Ishikawa (cell line): ENCODE data around the gene EREG.

Source experiments
- CEBPB ChIP-seq: IDR thresholded peaks from 2 replicates; pipeline ENCODE4 v1.6.1; 2012
- EP300 ChIP-seq: IDR thresholded peaks from 2 replicates; pipeline ENCODE4 v1.6.1; 2012; ENCODE audit warnings: borderline replicate concordance
- FOXM1 ChIP-seq: IDR thresholded peaks from 2 replicates; pipeline ENCODE4 v1.6.1; 2012; ENCODE audit warnings: low read depth, borderline replicate concordance
- RAD21 ChIP-seq: IDR thresholded peaks from 2 replicates; pipeline ENCODE4 v1.6.1; 2012; ENCODE audit warnings: low read depth
- TCF12 ChIP-seq: IDR thresholded peaks from 2 replicates; pipeline ENCODE4 v1.6.1; 2012; ENCODE audit warnings: low read depth
- ZBTB7A ChIP-seq: IDR thresholded peaks from 2 replicates; pipeline ENCODE4 v1.6.1; 2012; ENCODE audit warnings: low read depth

DNA sequence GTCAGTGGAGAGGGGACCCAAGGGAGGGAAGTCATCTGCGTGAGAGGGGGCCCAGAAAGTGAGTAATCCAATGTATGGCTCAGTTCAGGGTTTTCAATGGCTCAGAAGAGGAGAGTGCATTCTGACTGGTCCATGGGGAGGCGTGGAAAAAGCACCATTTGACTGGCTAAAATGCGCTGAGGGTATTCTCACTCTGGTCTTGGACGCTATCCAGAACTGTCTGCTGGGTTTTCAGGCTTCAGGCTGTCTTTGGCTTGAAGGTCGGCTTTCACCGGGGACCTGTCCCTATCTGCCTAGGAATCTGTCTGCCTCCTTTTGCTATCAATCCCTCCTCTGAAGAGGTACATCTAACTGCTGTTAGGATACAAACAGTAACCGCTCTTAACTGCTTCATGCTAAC, 30.3 kb upstream of the EREG start:
- TF ChIP-seq CEBPB = no peak
- no peak for TF ChIP-seq EP300
- no peak for TF ChIP-seq RAD21
- TF ChIP-seq ZBTB7A = no peak
- TF ChIP-seq TCF12 = no peak
- TF ChIP-seq FOXM1 = no peak
